HL-60 (cell line): ENCODE data around the gene CYP1A2.
A peak's percentile ranks its signal among the peaks of the same experiment; 100 is the strongest.

ENCODE experiments used
- DNase-seq, 2 experiments: peaks; one replicate each; pipeline ENCODE4 v3.0.0-alpha.2; 2010 to 2020; ENCODE audit warnings: low read depth in 1 of 2, low spot score in 1 of 2
- H3K27ac ChIP-seq: fragments of 250-450 bp; sonication (Bioruptor Pico); replicated peaks from 2 replicates; pipeline ENCODE4 v1.5.1; 2020; ENCODE audit warnings: mild to moderate bottlenecking, moderate library complexity
- H3K27me3 ChIP-seq: fragments of 250-450 bp; sonication (Bioruptor Pico); 2 replicates; pipeline ENCODE4 v1.5.1; 2021; ENCODE audit warnings: mild to moderate bottlenecking, moderate library complexity; ENCODE audit not compliant: insufficient read depth, poor library complexity, severe bottlenecking
- H3K4me3 ChIP-seq: replicated peaks from 2 replicates; pipeline ENCODE4 v1.5.1; 2011; ENCODE audit warnings: mild to moderate bottlenecking, control low read depth, low read length; ENCODE audit not compliant: insufficient read depth
- CTCF ChIP-seq: IDR thresholded peaks from one replicate; pipeline ENCODE4 v1.5.1; 2011; ENCODE audit warnings: low read length, control low read depth, inconsistent platforms; ENCODE audit not compliant: insufficient read depth
- GABPA ChIP-seq: IDR thresholded peaks from 2 replicates; pipeline ENCODE4 v1.6.1; 2012; ENCODE audit warnings: low read depth
- POLR2AphosphoS5 ChIP-seq: IDR thresholded peaks from 2 replicates; pipeline ENCODE4 v1.6.1; 2012; ENCODE audit warnings: low read depth
- REST ChIP-seq: IDR thresholded peaks from 2 replicates; pipeline ENCODE4 v1.6.1; 2012; ENCODE audit warnings: low read depth; ENCODE audit not compliant: insufficient replicate concordance
- SPI1 ChIP-seq: IDR thresholded peaks from 2 replicates; pipeline ENCODE4 v1.6.1; 2012; ENCODE audit warnings: low read depth, mild to moderate bottlenecking, borderline replicate concordance

CYP1A2 gene

GRCh38 chr15:74791667-74792066 is 43.0 kb downstream of the CYP1A2 start:
- Histone ChIP-seq H3K4me3 (no peak overlapping the region), H3K27me3 (no peaks in the 10 kb centered on the region), H3K27ac (peak overlapping the region; percentile 91)
- no peak for DNase-seq
- no peak for TF ChIP-seq SPI1
- no peak for TF ChIP-seq CTCF
- TF ChIP-seq POLR2AphosphoS5 = no peak
- no peak for TF ChIP-seq REST
- TF ChIP-seq GABPA = no peak

GRCh38 chr15:74792227-74793016 is 43.8 kb downstream of the CYP1A2 start:
- no peaks in the 10 kb centered on the region for H3K27me3 ChIP-seq
- no peak overlapping the region for H3K4me3 ChIP-seq
- 0 out of 2 replicates have a peak overlapping the region, but pooled peaks have one; percentile 13 for H3K27ac ChIP-seq
- no peak for DNase-seq
- TF ChIP-seq POLR2AphosphoS5 (no peak), SPI1 (no peak), CTCF (no peak), GABPA (no peak), REST (no peak)

GRCh38 chr15:74793135-74794028 is 44.7 kb downstream of the CYP1A2 start:
- H3K4me3 ChIP-seq = no peak overlapping the region
- TF ChIP-seq CTCF (peak; percentile 2), POLR2AphosphoS5 (no peak)
- peak in 1 of 2 experiments; percentile 54 for DNase-seq
- no peak overlapping the region for H3K27ac ChIP-seq
- H3K27me3 ChIP-seq = no peaks in the 10 kb centered on the region
